ENCODE measurements around the gene RTP3. TPM values are rescaled to one million over a fixed set of nuclear protein-coding genes. Genes with fewer than 3 reads are reported as not detected.

The RTP3 gene
- total RNA-seq: not detected

- TF ChIP-seq POLR2A (IDR thresholded peaks at IDR 0.05) (no peak), POLR2AphosphoS5 (IDR thresholded peaks at IDR 0.05) (no peak), EP300 (IDR thresholded peaks at IDR 0.05) (no peak), CTCF (IDR thresholded peaks at IDR 0.05) (no peak)
- ATAC-seq: no peak
- 60 to 81% methylated on average over 1 to 6 of the region's 9 CpGs for WGBS, 2 donors (ENCODE audit: low coverage in 1 of 2)
- no peaks in the 10 kb centered on the region for H3K9me3 ChIP-seq
- peaks cover 8% of the 10 kb centered on the region for H3K27me3 ChIP-seq
- H3K36me3 ChIP-seq: no peaks in the 10 kb centered on the region
- H3K4me3 ChIP-seq: no peak within 1 kb of the TSS
- no peak within 1 kb of the TSS for H3K27ac ChIP-seq
- H3K4me1 ChIP-seq: no peaks in the 10 kb centered on the region
These were observed at the start of gene RTP3 for GRCh38 chr3:46497556-46498265. Gene RTP3 (plus strand): TSS chr3:46497976. CDS start chr3:46498063, 87 bp downstream.

GRCh38 chr3:46448721-46449120, 49.1 kb upstream of the RTP3 start:
- Histone ChIP-seq H3K36me3 (no peaks in the 10 kb centered on the region), H3K27ac (no peak overlapping the region), H3K9me3 (no peaks in the 10 kb centered on the region), H3K4me1 (no peaks in the 10 kb centered on the region), H3K4me3 (no peak overlapping the region), H3K27me3 (peaks cover 29% of the 10 kb centered on the region)
- ATAC-seq: no peak
- no peak for TF ChIP-seq CTCF (IDR thresholded peaks at IDR 0.05)
- TF ChIP-seq EP300 (IDR thresholded peaks at IDR 0.05): no peak
- TF ChIP-seq POLR2AphosphoS5 (IDR thresholded peaks at IDR 0.05): no peak
- no peak for TF ChIP-seq POLR2A (IDR thresholded peaks at IDR 0.05)
- 86% methylated on average over 1 of the region's 17 CpGs; no CpG with 5 or more reads in 1 of the 2 donors for WGBS, 2 donors (ENCODE audit: low coverage in 1 of 2)

- 62 to 96% methylated on average over 4 to 5 of the region's 14 CpGs for WGBS, 2 donors (ENCODE audit: low coverage in 1 of 2)
- H3K4me3 ChIP-seq: no peak overlapping the region
- no peaks in the 10 kb centered on the region for H3K36me3 ChIP-seq
- no peaks in the 10 kb centered on the region for H3K9me3 ChIP-seq
- no peak for TF ChIP-seq POLR2A (IDR thresholded peaks at IDR 0.05)
- no peak for TF ChIP-seq POLR2AphosphoS5 (IDR thresholded peaks at IDR 0.05)
- peak in 1 of 4 experiments; percentile 29 for TF ChIP-seq CTCF (IDR thresholded peaks at IDR 0.05)
- TF ChIP-seq EP300 (IDR thresholded peaks at IDR 0.05): no peak
- H3K4me1 ChIP-seq: no peaks in the 10 kb centered on the region
- peaks cover 21% of the 10 kb centered on the region for H3K27me3 ChIP-seq
- no peak overlapping the region for H3K27ac ChIP-seq
- no peak for ATAC-seq
These were observed 47.8 kb upstream of the RTP3 start for GRCh38 chr3:46449755-46450552.

- no peaks in the 10 kb centered on the region for H3K36me3 ChIP-seq
- 74 to 79% methylated on average over 2 to 3 of the region's 7 CpGs for WGBS, 2 donors (ENCODE audit: low coverage in 1 of 2)
- H3K4me3 ChIP-seq: no peak overlapping the region
- H3K27ac ChIP-seq: no peak overlapping the region
- ATAC-seq: no peak
- peaks cover 17% of the 10 kb centered on the region for H3K27me3 ChIP-seq
- TF ChIP-seq POLR2AphosphoS5 (IDR thresholded peaks at IDR 0.05) (no peak), CTCF (IDR thresholded peaks at IDR 0.05) (no peak), EP300 (IDR thresholded peaks at IDR 0.05) (no peak), POLR2A (IDR thresholded peaks at IDR 0.05) (no peak)
- no peaks in the 10 kb centered on the region for H3K9me3 ChIP-seq
- H3K4me1 ChIP-seq: no peaks in the 10 kb centered on the region
These were observed 44.1 kb upstream of the RTP3 start for GRCh38 chr3:46453526-46454208.

Measured in gastroesophageal sphincter (tissue), 4 donors.